HepG2 (cell line): Measurements from ENCODE around the gene KIF20A. TPM values are rescaled to one million over a fixed set of nuclear protein-coding genes. Genes with fewer than 3 reads are reported as not detected.

ENCODE experiments used
- BCLAF1 ChIP-seq: fragments of 450-650 bp; IDR thresholded peaks from 2 replicates; pipeline ENCODE4 v1.6.1; 2017; ENCODE audit warnings: mild to moderate bottlenecking
- CBX1 ChIP-seq: IDR thresholded peaks from one replicate; pipeline ENCODE4 v1.6.1; 2016; ENCODE audit warnings: antibody characterized with exemption, low read depth
- CHD4 ChIP-seq: fragments of 200-600 bp; sonication (generic); IDR thresholded peaks from 2 replicates; pipeline ENCODE4 v1.7.0; 2017; ENCODE audit warnings: mild to moderate bottlenecking, low read length, borderline replicate concordance
- IRX3 ChIP-seq: sonication (generic); formaldehyde crosslinking; IDR thresholded peaks from 2 replicates; pipeline ENCODE4 v1.8.1; 2023; ENCODE audit warnings: mild to moderate bottlenecking, low read depth, missing genetic modification reagents, borderline replicate concordance
- KLF13 ChIP-seq: sonication (generic); formaldehyde crosslinking; IDR thresholded peaks from 2 replicates; pipeline ENCODE4 v1.4.0; 2020; ENCODE audit warnings: mild to moderate bottlenecking, missing genetic modification reagents
- NFIC ChIP-seq: IDR thresholded peaks from 2 replicates; pipeline ENCODE4 v1.6.1; 2012; ENCODE audit warnings: mild to moderate bottlenecking, low read length, inconsistent platforms
- NFRKB ChIP-seq: fragments of 450-650 bp; IDR thresholded peaks from 2 replicates; pipeline ENCODE4 v1.6.1; 2017
- NR2F1 ChIP-seq, 2 experiments: fragments of 450-650 bp in 1 of 2; formaldehyde crosslinking in 1 of 2; IDR thresholded peaks; 2 replicates each; pipeline versions ENCODE4 v1.5.0 to v1.6.1; 2016 to 2020; ENCODE audit warnings: mild to moderate bottlenecking in 1 of 2, missing compliant biosample characterization in 1 of 2, missing genetic modification reagents in 1 of 2, moderate library complexity in 1 of 2
- NR2F2 ChIP-seq: IDR thresholded peaks from 2 replicates; pipeline ENCODE4 v1.6.1; 2012; ENCODE audit warnings: low read depth, inconsistent platforms, borderline replicate concordance
- POLR2A ChIP-seq, 2 experiments: IDR thresholded peaks; 2 replicates each; pipeline ENCODE4 v1.6.1; 2011; ENCODE audit warnings: low read depth in 2 of 2, low read length in 2 of 2, mild to moderate bottlenecking in 1 of 2, moderate library complexity in 1 of 2; ENCODE audit not compliant: insufficient read depth in 1 of 2
- STAT5B ChIP-seq: sonication (generic); formaldehyde crosslinking; IDR thresholded peaks from 2 replicates; pipeline ENCODE4 v1.4.0; 2020; ENCODE audit warnings: missing genetic modification reagents
- TFAP4 ChIP-seq: sonication (generic); IDR thresholded peaks from 2 replicates; pipeline ENCODE4 v1.6.1; 2016; ENCODE audit warnings: low read depth, borderline replicate concordance
- TFDP2 ChIP-seq: sonication (generic); formaldehyde crosslinking; IDR thresholded peaks from 2 replicates; pipeline ENCODE4 v1.4.0; 2020; ENCODE audit warnings: missing genetic modification reagents
- ZFP41 ChIP-seq: sonication (generic); formaldehyde crosslinking; IDR thresholded peaks from 2 replicates; pipeline ENCODE4 v1.4.0; 2020; ENCODE audit warnings: mild to moderate bottlenecking, missing genetic modification reagents, borderline replicate concordance
- ZFY ChIP-seq: sonication (generic); formaldehyde crosslinking; IDR thresholded peaks from 2 replicates; pipeline ENCODE4 v1.4.0; 2020; ENCODE audit warnings: missing genetic modification reagents
- ZNF543 ChIP-seq: sonication (generic); formaldehyde crosslinking; IDR thresholded peaks from 2 replicates; pipeline ENCODE4 v1.4.0; 2020; ENCODE audit warnings: mild to moderate bottlenecking, missing genetic modification reagents
- ZNF547 ChIP-seq: sonication (generic); formaldehyde crosslinking; IDR thresholded peaks from 2 replicates; pipeline ENCODE4 v1.5.1; 2020; ENCODE audit warnings: mild to moderate bottlenecking, missing genetic modification reagents
- ZNF563 ChIP-seq: sonication (generic); formaldehyde crosslinking; IDR thresholded peaks from 2 replicates; pipeline ENCODE4 v1.8.0; 2022; ENCODE audit warnings: mild to moderate bottlenecking, moderate library complexity, missing genetic modification reagents
- ZNF7 ChIP-seq: IDR thresholded peaks from 2 replicates; pipeline ENCODE4 v1.6.1; 2016; ENCODE audit warnings: missing biosample characterization, missing genetic modification reagents
- ZNF850 ChIP-seq: sonication (generic); formaldehyde crosslinking; conservative IDR thresholded peaks from 2 replicates; pipeline ENCODE4 v1.9.0; 2021; ENCODE audit warnings: mild to moderate bottlenecking, missing genetic modification reagents
- polyA plus RNA-seq, 8 experiments: library from polyadenylated mRNA; depleted of rRNA in 3 of 8; stranded (reverse) in 7 of 8; unstranded in 1 of 8; fragments of >200 nt; fragmentation: Illumina TruSeq in 4 of 8; extraction: Trizol in 4 of 8; gene quantifications; 2 replicates each; pipeline versions ENCODE4 v1.2.1 to v1.2.3, GENCODE V29; 2011 to 2016; ENCODE audit warnings: low read depth in 4 of 8, missing spikeins in 1 of 8, mixed read lengths in 1 of 8; ENCODE audit not compliant: insufficient read depth in 1 of 8
- total RNA-seq, 5 experiments: library from RNA; depleted of rRNA; stranded (reverse); fragments of >200 nt; fragmentation: Illumina TruSeq; extraction: Trizol; gene quantifications; 2 replicates each; pipeline ENCODE4 v1.2.3, GENCODE V29; 2016; ENCODE audit warnings: low read depth in 1 of 5
- TF ChIP-seq, protein P1 (sequence below): sonication (generic); formaldehyde crosslinking; IDR thresholded peaks from 2 replicates; pipeline ENCODE4 v1.4.0; 2020; ENCODE audit warnings: mild to moderate bottlenecking, missing genetic modification reagents

KIF20A gene
- total and polyA plus RNA-seq, 2 of the 13 experiments (the other 11 are each of a cell fraction or from before 2014, with no cell fraction given), result 17.1 to 66.8 TPM

DNA sequence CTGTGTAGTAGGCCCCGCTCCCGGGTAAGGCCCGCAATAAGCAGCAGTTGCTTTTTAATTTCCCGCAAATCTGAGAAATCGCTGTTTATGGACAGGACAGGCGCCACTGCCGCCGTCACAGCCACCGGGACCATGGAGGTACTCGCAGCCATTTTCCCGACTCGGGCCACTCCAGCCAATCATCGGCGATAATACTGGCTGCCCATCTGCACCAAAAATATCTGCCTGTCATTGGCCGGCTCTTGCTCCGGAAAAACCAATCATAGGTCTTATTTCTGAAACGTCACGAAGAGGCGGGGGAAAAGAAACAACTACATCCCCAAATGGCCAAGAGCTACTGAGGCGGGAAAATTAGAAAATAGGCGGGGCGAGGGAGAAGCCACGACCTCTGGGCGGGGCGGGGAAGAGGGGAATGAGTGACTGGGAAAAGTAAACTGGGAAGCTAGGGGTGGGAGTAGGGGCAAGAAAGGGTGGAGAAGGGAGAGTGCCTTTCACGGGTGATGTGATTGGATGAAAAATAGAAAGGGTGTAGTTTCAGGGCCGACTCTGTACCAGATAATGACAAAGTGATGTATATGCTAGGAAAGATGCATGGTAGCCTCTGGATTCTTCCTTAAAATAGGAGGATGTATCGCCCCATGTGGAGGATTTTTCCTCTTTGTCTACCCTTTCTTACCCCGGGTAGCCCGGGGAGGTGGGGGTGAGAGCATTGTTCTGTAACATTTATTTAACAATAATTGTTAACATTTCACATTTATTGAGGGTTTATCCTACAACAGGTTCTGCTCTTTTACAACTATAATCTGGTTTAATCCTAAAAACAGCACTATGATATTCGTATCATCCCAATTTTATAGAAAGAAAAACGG, 34.5 kb downstream of the KIF20A start, which contains the start of gene CDC23 (continued):
- TF ChIP-seq IRX3 (CRISPR knock-in tag) (no peak), BCLAF1 (no peak), TFAP4 (no peak), ZNF563 (CRISPR knock-in tag) (no peak), ZNF7 (no peak), ZFY (CRISPR knock-in tag) (peak; percentile 81), NFRKB (no peak), ZNF850 (no peak), STAT5B (no peak), POLR2A (IDR thresholded peaks at IDR 0.05; ENCODE audit: insufficient read depth in 1 of 2, low read depth in 2 of 2, low read length in 2 of 2) (peak; percentile 74 to 89), CBX1 (no peak), NR2F1 (CRISPR knock-in tag; IDR thresholded peaks at IDR 0.05) (no peak; a peak in 2 of 4 replicates), NR2F2 (0 out of 2 replicates have a peak, but pooled peaks have one; percentile 24), NFIC (peak; percentile 48; the same call in 1 of the 2 replicates), KLF13 (CRISPR knock-in tag) (no peak), CHD4 (peak; percentile 60; the same call in 1 of the 2 replicates), ZFP41 (no peak), ZNF543 (CRISPR knock-in tag) (no peak), TFDP2 (peak; percentile 99), ZNF547 (CRISPR knock-in tag) (peak; percentile 68; the same call in 1 of the 2 replicates)
- TF ChIP-seq, protein P1, sequence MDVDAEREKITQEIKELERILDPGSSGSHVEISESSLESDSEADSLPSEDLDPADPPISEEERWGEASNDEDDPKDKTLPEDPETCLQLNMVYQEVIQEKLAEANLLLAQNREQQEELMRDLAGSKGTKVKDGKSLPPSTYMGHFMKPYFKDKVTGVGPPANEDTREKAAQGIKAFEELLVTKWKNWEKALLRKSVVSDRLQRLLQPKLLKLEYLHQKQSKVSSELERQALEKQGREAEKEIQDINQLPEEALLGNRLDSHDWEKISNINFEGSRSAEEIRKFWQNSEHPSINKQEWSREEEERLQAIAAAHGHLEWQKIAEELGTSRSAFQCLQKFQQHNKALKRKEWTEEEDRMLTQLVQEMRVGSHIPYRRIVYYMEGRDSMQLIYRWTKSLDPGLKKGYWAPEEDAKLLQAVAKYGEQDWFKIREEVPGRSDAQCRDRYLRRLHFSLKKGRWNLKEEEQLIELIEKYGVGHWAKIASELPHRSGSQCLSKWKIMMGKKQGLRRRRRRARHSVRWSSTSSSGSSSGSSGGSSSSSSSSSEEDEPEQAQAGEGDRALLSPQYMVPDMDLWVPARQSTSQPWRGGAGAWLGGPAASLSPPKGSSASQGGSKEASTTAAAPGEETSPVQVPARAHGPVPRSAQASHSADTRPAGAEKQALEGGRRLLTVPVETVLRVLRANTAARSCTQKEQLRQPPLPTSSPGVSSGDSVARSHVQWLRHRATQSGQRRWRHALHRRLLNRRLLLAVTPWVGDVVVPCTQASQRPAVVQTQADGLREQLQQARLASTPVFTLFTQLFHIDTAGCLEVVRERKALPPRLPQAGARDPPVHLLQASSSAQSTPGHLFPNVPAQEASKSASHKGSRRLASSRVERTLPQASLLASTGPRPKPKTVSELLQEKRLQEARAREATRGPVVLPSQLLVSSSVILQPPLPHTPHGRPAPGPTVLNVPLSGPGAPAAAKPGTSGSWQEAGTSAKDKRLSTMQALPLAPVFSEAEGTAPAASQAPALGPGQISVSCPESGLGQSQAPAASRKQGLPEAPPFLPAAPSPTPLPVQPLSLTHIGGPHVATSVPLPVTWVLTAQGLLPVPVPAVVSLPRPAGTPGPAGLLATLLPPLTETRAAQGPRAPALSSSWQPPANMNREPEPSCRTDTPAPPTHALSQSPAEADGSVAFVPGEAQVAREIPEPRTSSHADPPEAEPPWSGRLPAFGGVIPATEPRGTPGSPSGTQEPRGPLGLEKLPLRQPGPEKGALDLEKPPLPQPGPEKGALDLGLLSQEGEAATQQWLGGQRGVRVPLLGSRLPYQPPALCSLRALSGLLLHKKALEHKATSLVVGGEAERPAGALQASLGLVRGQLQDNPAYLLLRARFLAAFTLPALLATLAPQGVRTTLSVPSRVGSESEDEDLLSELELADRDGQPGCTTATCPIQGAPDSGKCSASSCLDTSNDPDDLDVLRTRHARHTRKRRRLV (CRISPR knock-in tag), result no peak
